C4-2B (cell line): ENCODE measurements around the gene TAMALIN.

Experiments
- H3K27ac ChIP-seq: fragments of 450-650 bp; 2 replicates; pipeline ENCODE4 v1.5.1; 2017
- CTCF ChIP-seq: fragments of 450-650 bp; conservative IDR thresholded peaks from 2 replicates; pipeline ENCODE4 v1.5.1; 2017; ENCODE audit warnings: mild to moderate bottlenecking
- ZFX ChIP-seq: fragments of 450-650 bp; IDR thresholded peaks from 2 replicates; pipeline ENCODE4 v1.6.1; 2017

Gene TAMALIN

GRCh38 chr12:51962737-51963136 lies 44.0 kb upstream of the TAMALIN start:
- H3K27ac ChIP-seq, result no peak overlapping the region
- no peak for TF ChIP-seq CTCF
- TF ChIP-seq ZFX, result no peak

- H3K27ac ChIP-seq, result no peak overlapping the region
- TF ChIP-seq CTCF (no peak), ZFX (no peak)
Measured at GRCh38 chr12:51963477-51963876, 43.3 kb upstream of the TAMALIN start.

GRCh38 chr12:51969643-51970042 lies 37.1 kb upstream of the TAMALIN start:
- no peak overlapping the region for H3K27ac ChIP-seq
- TF ChIP-seq ZFX (no peak), CTCF (no peak)

GRCh38 chr12:51970904-51971646 lies 35.7 kb upstream of the TAMALIN start:
- no peak for TF ChIP-seq ZFX
- peak; percentile 56 for TF ChIP-seq CTCF
- H3K27ac ChIP-seq, result no peak overlapping the region

GRCh38 chr12:51971679-51972421 lies 34.9 kb upstream of the TAMALIN start:
- no peak overlapping the region for H3K27ac ChIP-seq
- TF ChIP-seq CTCF (no peak), ZFX (no peak)

GRCh38 chr12:51972422-51972812 lies 34.3 kb upstream of the TAMALIN start:
- no peak overlapping the region for H3K27ac ChIP-seq
- TF ChIP-seq ZFX (no peak), CTCF (no peak)

GRCh38 chr12:51972849-51973273 lies 33.9 kb upstream of the TAMALIN start:
- H3K27ac ChIP-seq, result no peak overlapping the region
- TF ChIP-seq ZFX, result no peak
